H1 (cell line): Measurements from ENCODE around the gene SPATA6L. TPM values are rescaled to one million over a fixed set of nuclear protein-coding genes. Genes with fewer than 3 reads are reported as not detected.

ENCODE experiments used
- CHD7 ChIP-seq: fragments of 300-600 bp; sonication (generic); IDR thresholded peaks from 2 replicates; pipeline ENCODE4 v1.7.1; 2012; ENCODE audit warnings: low read length, moderate library complexity, mild to moderate bottlenecking, inconsistent platforms; ENCODE audit not compliant: insufficient replicate concordance
- EGR1 ChIP-seq: IDR thresholded peaks from 2 replicates; pipeline ENCODE4 v1.6.1; 2011; ENCODE audit warnings: low read depth, low read length, borderline replicate concordance
- HDAC6 ChIP-seq: IDR thresholded peaks from one replicate; pipeline ENCODE4 v1.7.1; 2012; ENCODE audit warnings: low read depth, mild to moderate bottlenecking, inconsistent platforms, low read length, moderate library complexity
- JUN ChIP-seq: IDR thresholded peaks from 2 replicates; pipeline ENCODE4 v1.6.1; 2011; ENCODE audit warnings: low read depth, mild to moderate bottlenecking, improper control_type of control experiment, low read length
- USF2 ChIP-seq: IDR thresholded peaks from 2 replicates; pipeline ENCODE4 v1.6.1; 2011; ENCODE audit warnings: low read length, improper control_type of control experiment
- polyA plus RNA-seq, 7 experiments: library from polyadenylated mRNA; depleted of rRNA in 3 of 7; stranded (reverse) in 5 of 7; unstranded in 2 of 7; fragments of >200 nt in 5 of 7; fragments of 200-250 nt in 2 of 7; gene quantifications; 1 replicate in 5 of 7; 2 replicates in 1 of 7; 4 replicates in 1 of 7; pipeline versions ENCODE4 v1.2.1 to v1.2.3, GENCODE V29; 2011 to 2013; ENCODE audit warnings: missing spikeins in 2 of 7, mixed read lengths in 2 of 7
- total RNA-seq: library from RNA; stranded (reverse); fragmentation: NEBNext Ultra II Directional; extraction: Animal tissue kit (Norgen Biotek cat#: 25700); gene quantifications from 2 replicates; pipeline ENCODE4 v1.2.1, GENCODE V29; 2021

Gene SPATA6L
- total and polyA plus RNA-seq, 2 of the 8 experiments (the other 6 are each of a cell fraction or from before 2014, with no cell fraction given), result 0.57 to 1.1 TPM

DNA sequence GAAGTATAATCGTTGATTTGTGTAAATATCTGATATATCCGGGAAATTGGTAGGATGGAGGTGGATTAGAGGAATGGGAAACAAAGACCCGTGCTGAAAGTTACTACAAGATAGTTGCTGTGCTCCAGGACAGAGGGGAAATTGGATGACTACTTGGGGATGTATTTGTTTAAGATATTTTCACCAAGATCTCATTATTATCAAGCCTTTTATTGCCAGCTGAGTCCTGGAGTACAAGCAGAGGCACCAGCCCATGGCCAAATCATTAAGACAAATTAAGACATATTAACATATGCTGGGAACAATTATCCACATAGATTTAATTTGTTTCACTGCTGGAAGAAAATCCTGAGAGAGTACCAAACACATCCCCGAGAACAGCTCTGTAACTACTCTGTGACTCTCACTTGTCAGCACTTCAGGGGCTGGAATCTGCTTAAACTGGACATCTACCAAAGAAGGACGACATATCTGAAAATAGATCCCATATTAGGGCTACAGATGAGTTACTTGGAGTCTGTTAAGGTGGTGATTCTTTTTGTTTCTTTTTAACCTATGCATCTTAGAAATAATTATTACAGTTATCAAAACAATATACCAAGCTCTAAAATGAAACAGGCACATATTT, 107.8 kb downstream of the SPATA6L start (continued):
- TF ChIP-seq CHD7, result no peak
- TF ChIP-seq HDAC6, result no peak
- TF ChIP-seq USF2, result no peak
- no peak for TF ChIP-seq JUN
- no peak for TF ChIP-seq EGR1
- TF ChIP-seq, all 59 proteins: peak for 0
